ENCODE data around the gene LHX6. TPM values are rescaled to one million over a fixed set of nuclear protein-coding genes. Genes with fewer than 3 reads are reported as not detected.

LHX6 gene
- total and polyA plus RNA-seq, 2 of the 4 experiments (the other 2 are of a cell fraction), result under 0.01 to 0.05 TPM

DNA sequence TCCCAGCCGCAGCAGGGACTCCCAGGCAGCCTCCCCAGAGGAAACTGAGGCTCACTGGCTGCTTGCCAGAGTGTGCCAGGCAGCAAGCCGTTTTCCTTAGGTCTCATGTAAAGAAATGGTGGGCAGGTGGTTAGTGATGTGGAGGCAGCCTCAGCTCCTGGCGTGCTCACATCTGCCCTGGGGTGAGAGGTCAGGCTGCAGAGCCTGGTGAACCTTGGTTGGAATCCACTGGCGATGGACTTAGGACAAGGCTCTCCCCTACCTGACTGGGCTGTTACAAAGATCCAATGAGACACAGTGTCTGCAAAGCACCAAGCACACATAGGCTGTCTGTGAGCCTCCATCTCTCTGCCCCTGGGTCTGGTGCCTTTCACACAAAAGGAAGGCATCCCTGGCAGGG lies 30.9 kb downstream of the LHX6 start:
- Histone ChIP-seq H3K56ac (ENCODE audit: extremely low read depth, insufficient read depth, low read length) (no peak overlapping the region), H3K14ac (replicated peaks; ENCODE audit: low read depth, low read length) (no peak overlapping the region), H4K91ac (ENCODE audit: insufficient read depth, low read depth, low read length) (no peak overlapping the region), H3K79me1 (ENCODE audit: low read depth in 1 of 2, low read length in 2 of 2) (no peaks in the 10 kb centered on the region), H2AK5ac (ENCODE audit: low read depth, low read length) (no peak overlapping the region), H2AFZ (replicated peaks; ENCODE audit: low read length, poor library complexity) (no peak overlapping the region), H4K20me1 (ENCODE audit: insufficient read depth, low read length) (peaks cover 4% of the 10 kb centered on the region; the same call in 1 of the 2 replicates), H3K27ac (ENCODE audit: insufficient read depth, low read length) (no peak overlapping the region), H2AK9ac (replicated peaks; ENCODE audit: low read depth, low read length, poor library complexity) (no peak overlapping the region), H3K4me2 (ENCODE audit: low read depth, low read length) (no peak overlapping the region), H3K27me3 (ENCODE audit: control insufficient read depth, insufficient read depth, low read length) (peaks cover 35% of the 10 kb centered on the region), H3K18ac (ENCODE audit: low read depth, low read length) (no peak overlapping the region), H2BK15ac (ENCODE audit: low read depth, low read length) (no peak overlapping the region), H3K4ac (ENCODE audit: low read depth, low read length) (no peak overlapping the region), H4K8ac (ENCODE audit: low read depth in 2 of 2, low read length in 2 of 2) (no peak overlapping the region), H3K4me3 (ENCODE audit: insufficient read depth, low read depth, low read length) (no peak overlapping the region), H3K23ac (ENCODE audit: low read depth, low read length) (no peak overlapping the region), H3K4me1 (ENCODE audit: control insufficient read depth, insufficient read depth, low read length) (0 out of 2 replicates have a peak, but pooled peaks cover 4% of the 10 kb centered on the region), H2BK5ac (ENCODE audit: low read depth, low read length, poor library complexity, severe bottlenecking) (no peak overlapping the region), H3K9ac (ENCODE audit: low read depth, low read length) (no peak overlapping the region), H2BK20ac (ENCODE audit: low read depth, low read length) (no peak overlapping the region), H3K36me3 (ENCODE audit: control insufficient read depth, insufficient read depth, low read length) (no peaks in the 10 kb centered on the region), H3K9me1 (ENCODE audit: insufficient read depth, low read length) (no peaks in the 10 kb centered on the region; the same call in 1 of the 2 replicates), H4K5ac (ENCODE audit: low read depth, low read length) (no peak overlapping the region), H3K9me3 (ENCODE audit: control insufficient read depth, insufficient read depth, low read length) (no peaks in the 10 kb centered on the region), H2BK120ac (ENCODE audit: low read depth, low read length) (no peak overlapping the region)
- no TSS peak for BruUV-seq (replicated peaks)
- CTCF ChIA-PET, result no interaction called here
- DNase-seq (no peak), ATAC-seq (ENCODE audit: low read depth) (no peak)
- POLR2A ChIA-PET (ENCODE audit: unreplicated experiment), result no interaction called here
- TF ChIP-seq CEBPB (IDR thresholded peaks at IDR 0.05; ENCODE audit: low read depth, low read length) (no peak), CHD1 (IDR thresholded peaks at IDR 0.05; ENCODE audit: low read depth, low read length) (no peak), POLR2A (IDR thresholded peaks at IDR 0.05; ENCODE audit: low read depth, low read length) (no peak), FOS (IDR thresholded peaks at IDR 0.05; ENCODE audit: low read depth, low read length) (no peak), RAD21 (IDR thresholded peaks at IDR 0.05; ENCODE audit: low read length) (no peak), MAFK (IDR thresholded peaks at IDR 0.05; ENCODE audit: low read depth, low read length) (no peak), RFX5 (IDR thresholded peaks at IDR 0.05; ENCODE audit: low read depth, low read length) (no peak), MXI1 (IDR thresholded peaks at IDR 0.05; ENCODE audit: borderline replicate concordance, low read depth, low read length) (no peak), RCOR1 (IDR thresholded peaks at IDR 0.05; ENCODE audit: insufficient replicate concordance, low read length) (no peak), BHLHE40 (IDR thresholded peaks at IDR 0.05; ENCODE audit: low read depth, low read length) (no peak), MAZ (IDR thresholded peaks at IDR 0.05; ENCODE audit: borderline replicate concordance, low read depth, low read length) (no peak), NFE2L2 (IDR thresholded peaks at IDR 0.05; ENCODE audit: low read depth, low read length) (no peak), SMC3 (IDR thresholded peaks at IDR 0.05; ENCODE audit: low read depth, low read length) (no peak)
- TF ChIP-seq, protein P1, sequence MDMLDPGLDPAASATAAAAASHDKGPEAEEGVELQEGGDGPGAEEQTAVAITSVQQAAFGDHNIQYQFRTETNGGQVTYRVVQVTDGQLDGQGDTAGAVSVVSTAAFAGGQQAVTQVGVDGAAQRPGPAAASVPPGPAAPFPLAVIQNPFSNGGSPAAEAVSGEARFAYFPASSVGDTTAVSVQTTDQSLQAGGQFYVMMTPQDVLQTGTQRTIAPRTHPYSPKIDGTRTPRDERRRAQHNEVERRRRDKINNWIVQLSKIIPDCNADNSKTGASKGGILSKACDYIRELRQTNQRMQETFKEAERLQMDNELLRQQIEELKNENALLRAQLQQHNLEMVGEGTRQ (IDR thresholded peaks at IDR 0.05; ENCODE audit: low read depth, low read length), result no peak
- TF ChIP-seq, protein P2, sequence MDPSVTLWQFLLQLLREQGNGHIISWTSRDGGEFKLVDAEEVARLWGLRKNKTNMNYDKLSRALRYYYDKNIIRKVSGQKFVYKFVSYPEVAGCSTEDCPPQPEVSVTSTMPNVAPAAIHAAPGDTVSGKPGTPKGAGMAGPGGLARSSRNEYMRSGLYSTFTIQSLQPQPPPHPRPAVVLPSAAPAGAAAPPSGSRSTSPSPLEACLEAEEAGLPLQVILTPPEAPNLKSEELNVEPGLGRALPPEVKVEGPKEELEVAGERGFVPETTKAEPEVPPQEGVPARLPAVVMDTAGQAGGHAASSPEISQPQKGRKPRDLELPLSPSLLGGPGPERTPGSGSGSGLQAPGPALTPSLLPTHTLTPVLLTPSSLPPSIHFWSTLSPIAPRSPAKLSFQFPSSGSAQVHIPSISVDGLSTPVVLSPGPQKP (IDR thresholded peaks at IDR 0.05; ENCODE audit: borderline replicate concordance, low read depth, low read length), result no peak
- TF ChIP-seq, protein P3, sequence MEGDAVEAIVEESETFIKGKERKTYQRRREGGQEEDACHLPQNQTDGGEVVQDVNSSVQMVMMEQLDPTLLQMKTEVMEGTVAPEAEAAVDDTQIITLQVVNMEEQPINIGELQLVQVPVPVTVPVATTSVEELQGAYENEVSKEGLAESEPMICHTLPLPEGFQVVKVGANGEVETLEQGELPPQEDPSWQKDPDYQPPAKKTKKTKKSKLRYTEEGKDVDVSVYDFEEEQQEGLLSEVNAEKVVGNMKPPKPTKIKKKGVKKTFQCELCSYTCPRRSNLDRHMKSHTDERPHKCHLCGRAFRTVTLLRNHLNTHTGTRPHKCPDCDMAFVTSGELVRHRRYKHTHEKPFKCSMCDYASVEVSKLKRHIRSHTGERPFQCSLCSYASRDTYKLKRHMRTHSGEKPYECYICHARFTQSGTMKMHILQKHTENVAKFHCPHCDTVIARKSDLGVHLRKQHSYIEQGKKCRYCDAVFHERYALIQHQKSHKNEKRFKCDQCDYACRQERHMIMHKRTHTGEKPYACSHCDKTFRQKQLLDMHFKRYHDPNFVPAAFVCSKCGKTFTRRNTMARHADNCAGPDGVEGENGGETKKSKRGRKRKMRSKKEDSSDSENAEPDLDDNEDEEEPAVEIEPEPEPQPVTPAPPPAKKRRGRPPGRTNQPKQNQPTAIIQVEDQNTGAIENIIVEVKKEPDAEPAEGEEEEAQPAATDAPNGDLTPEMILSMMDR (conservative IDR thresholded peaks at IDR 0.05; ENCODE audit: low read depth, low read length), result no peak
- intact Hi-C loops (cut with micrococcal nuclease) (no loop called here), in situ Hi-C loops (cut with MboI; ENCODE audit: low sequenced_read_pairs) (no loop called here), dilution Hi-C loops (cut with HindIII; ENCODE audit: low sequenced_read_pairs, unreplicated experiment) (no loop called here)
- WGBS, 2 experiments (ENCODE audit: extremely low coverage in 2 of 2, insufficient read length in 1 of 2), result no CpG with 5 or more reads among the region's 4 CpGs
